NOMO-1 treated with dmso at 0.1 percent for 144 hours (cell line): ENCODE data around the gene SPAG8.

Experiments used
- DNase-seq: peaks from one replicate; lab custom pipeline; 2025; ENCODE audit not compliant: unreplicated experiment; lab: John Stamatoyannopoulos, UW

The SPAG8 gene

GRCh38 chr9:35839926-35840325 is 27.9 kb upstream of the SPAG8 start:
- DNase-seq = no peak

GRCh38 chr9:35836595-35836994 is 24.5 kb upstream of the SPAG8 start:
- no peak for DNase-seq

- DNase-seq = no peak
Observed at GRCh38 chr9:35835766-35836165, 23.7 kb upstream of the SPAG8 start.

- no peak for DNase-seq
Observed at GRCh38 chr9:35835216-35835632, 23.2 kb upstream of the SPAG8 start.

- no peak for DNase-seq
Observed at GRCh38 chr9:35834260-35835215, 22.5 kb upstream of the SPAG8 start.

GRCh38 chr9:35832814-35833213 is 20.8 kb upstream of the SPAG8 start:
- DNase-seq = no peak

GRCh38 chr9:35831040-35831439 is 19.0 kb upstream of the SPAG8 start:
- DNase-seq = no peak

- no peak for DNase-seq
Observed at GRCh38 chr9:35829764-35830096, 17.7 kb upstream of the SPAG8 start.

- peak; percentile 88 for DNase-seq
Observed at GRCh38 chr9:35829084-35829763, 17.2 kb upstream of the SPAG8 start, which contains the start of gene TMEM8B. Gene TMEM8B (plus strand): TSS chr9:35829228. CDS start chr9:35829448, 220 bp downstream.

- DNase-seq = no peak
Observed at GRCh38 chr9:35828716-35829083, 16.6 kb upstream of the SPAG8 start, which contains the start of gene FAM221B. Gene FAM221B (minus strand): TSS chr9:35828732. CDS start chr9:35826161, 2,571 bp downstream.

GRCh38 chr9:35827486-35827885 is 15.4 kb upstream of the SPAG8 start:
- DNase-seq = no peak

- peak; percentile 50 for DNase-seq
Observed at GRCh38 chr9:35826071-35826701, 14.1 kb upstream of the SPAG8 start.

- no peak for DNase-seq
Observed at GRCh38 chr9:35822926-35823325, 10.9 kb upstream of the SPAG8 start.

GRCh38 chr9:35820076-35820475 is 8.0 kb upstream of the SPAG8 start:
- no peak for DNase-seq

GRCh38 chr9:35818341-35818740 is 6.3 kb upstream of the SPAG8 start:
- no peak for DNase-seq

- no peak for DNase-seq
Observed at GRCh38 chr9:35816708-35817107, 4.6 kb upstream of the SPAG8 start.

- DNase-seq = peak; percentile 99
Observed at GRCh38 chr9:35814841-35815543, 2.9 kb upstream of the SPAG8 start, which contains the start of gene HINT2. Gene HINT2 (minus strand): TSS chr9:35815042. CDS start chr9:35814979, 63 bp downstream.

GRCh38 chr9:35814106-35814840 is 2.2 kb upstream of the SPAG8 start:
- DNase-seq = peak; percentile 86

- DNase-seq = no peak
Observed at GRCh38 chr9:35813434-35814105, 1.5 kb upstream of the SPAG8 start.
